Parathyroid adenoma (tissue), 2 donors: ENCODE data around the gene SEC23A.

Experiments used
- H2AFZ ChIP-seq: fragments of 300-600 bp; sonication (generic); one replicate; pipeline ENCODE4 v1.7.0; 2017; ENCODE audit warnings: antibody characterized with exemption, mild to moderate bottlenecking
- H3K27ac ChIP-seq: fragments of 300-600 bp; sonication (generic); one replicate; pipeline ENCODE4 v1.7.0; 2017
- H3K27me3 ChIP-seq: fragments of 300-600 bp; sonication (generic); one replicate; pipeline ENCODE4 v1.7.0; 2017; ENCODE audit warnings: low read length; ENCODE audit not compliant: control insufficient read depth, insufficient read depth
- H3K36me3 ChIP-seq: fragments of 300-600 bp; sonication (generic); one replicate; pipeline ENCODE4 v1.7.0; 2017; ENCODE audit warnings: low read length; ENCODE audit not compliant: control insufficient read depth, insufficient read depth
- H3K4me1 ChIP-seq: fragments of 300-600 bp; sonication (generic); one replicate; pipeline ENCODE4 v1.7.0; 2017; ENCODE audit warnings: control low read depth
- H3K4me2 ChIP-seq: fragments of 300-600 bp; sonication (generic); one replicate; pipeline ENCODE4 v1.7.0; 2017; ENCODE audit warnings: low read length
- H3K4me3 ChIP-seq: fragments of 300-600 bp; sonication (generic); one replicate; pipeline ENCODE4 v1.7.0; 2017; ENCODE audit warnings: low read depth, low read length
- H3K79me2 ChIP-seq: fragments of 300-600 bp; sonication (generic); one replicate; pipeline ENCODE4 v1.7.0; 2017; ENCODE audit warnings: control low read depth
- H3K9ac ChIP-seq: fragments of 300-600 bp; sonication (generic); one replicate; pipeline ENCODE4 v1.7.0; 2017; ENCODE audit warnings: mild to moderate bottlenecking
- H3K9me3 ChIP-seq: fragments of 300-600 bp; sonication (generic); one replicate; pipeline ENCODE4 v1.7.0; 2017; ENCODE audit warnings: low read length; ENCODE audit not compliant: control insufficient read depth
- TF ChIP-seq, protein P1 (sequence below): fragments of 300-600 bp; sonication (generic); IDR thresholded peaks from one replicate; pipeline ENCODE4 v1.7.0; 2017; ENCODE audit warnings: antibody characterized with exemption, mild to moderate bottlenecking
- donor health status: primary hyperparathyroidism.

Gene SEC23A

DNA sequence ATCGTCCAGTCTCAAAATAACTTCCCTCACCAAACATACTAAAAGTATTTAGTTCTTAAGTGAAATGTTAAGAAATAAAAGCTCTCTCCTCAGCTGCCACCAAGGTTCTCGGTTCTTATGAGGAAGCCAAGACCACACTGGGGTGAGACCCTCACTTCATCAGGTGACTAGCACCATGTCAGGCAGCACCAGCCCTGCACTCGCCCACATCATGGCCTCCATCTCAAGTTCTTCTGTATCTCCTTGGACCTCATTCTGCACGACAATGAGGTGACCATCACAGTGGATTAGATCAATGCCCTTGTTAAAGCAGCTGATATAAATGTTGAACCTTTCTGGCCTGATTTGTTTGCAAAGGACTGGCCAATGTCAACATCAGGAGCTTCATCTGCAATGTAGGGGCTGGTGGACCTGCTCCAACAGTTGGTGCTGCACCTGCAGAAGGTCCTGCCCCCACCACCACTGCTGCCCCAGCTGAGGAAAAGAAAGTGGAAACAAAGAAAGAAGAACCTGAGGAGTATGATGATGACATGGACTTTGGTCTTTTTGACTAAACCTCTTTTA lies 12.4 kb downstream of the SEC23A start:
- Histone ChIP-seq H3K27me3 (no peaks in the 10 kb centered on the region), H3K36me3 (no peaks in the 10 kb centered on the region), H3K4me2 (no peak overlapping the region), H2AFZ (no peak overlapping the region), H3K4me1 (peaks cover 2% of the 10 kb centered on the region), H3K4me3 (no peak overlapping the region), H3K79me2 (peaks cover 8% of the 10 kb centered on the region), H3K9me3 (no peaks in the 10 kb centered on the region), H3K27ac (no peak overlapping the region), H3K9ac (no peak overlapping the region)
- TF ChIP-seq, protein P1, sequence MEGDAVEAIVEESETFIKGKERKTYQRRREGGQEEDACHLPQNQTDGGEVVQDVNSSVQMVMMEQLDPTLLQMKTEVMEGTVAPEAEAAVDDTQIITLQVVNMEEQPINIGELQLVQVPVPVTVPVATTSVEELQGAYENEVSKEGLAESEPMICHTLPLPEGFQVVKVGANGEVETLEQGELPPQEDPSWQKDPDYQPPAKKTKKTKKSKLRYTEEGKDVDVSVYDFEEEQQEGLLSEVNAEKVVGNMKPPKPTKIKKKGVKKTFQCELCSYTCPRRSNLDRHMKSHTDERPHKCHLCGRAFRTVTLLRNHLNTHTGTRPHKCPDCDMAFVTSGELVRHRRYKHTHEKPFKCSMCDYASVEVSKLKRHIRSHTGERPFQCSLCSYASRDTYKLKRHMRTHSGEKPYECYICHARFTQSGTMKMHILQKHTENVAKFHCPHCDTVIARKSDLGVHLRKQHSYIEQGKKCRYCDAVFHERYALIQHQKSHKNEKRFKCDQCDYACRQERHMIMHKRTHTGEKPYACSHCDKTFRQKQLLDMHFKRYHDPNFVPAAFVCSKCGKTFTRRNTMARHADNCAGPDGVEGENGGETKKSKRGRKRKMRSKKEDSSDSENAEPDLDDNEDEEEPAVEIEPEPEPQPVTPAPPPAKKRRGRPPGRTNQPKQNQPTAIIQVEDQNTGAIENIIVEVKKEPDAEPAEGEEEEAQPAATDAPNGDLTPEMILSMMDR, result no peak

DNA sequence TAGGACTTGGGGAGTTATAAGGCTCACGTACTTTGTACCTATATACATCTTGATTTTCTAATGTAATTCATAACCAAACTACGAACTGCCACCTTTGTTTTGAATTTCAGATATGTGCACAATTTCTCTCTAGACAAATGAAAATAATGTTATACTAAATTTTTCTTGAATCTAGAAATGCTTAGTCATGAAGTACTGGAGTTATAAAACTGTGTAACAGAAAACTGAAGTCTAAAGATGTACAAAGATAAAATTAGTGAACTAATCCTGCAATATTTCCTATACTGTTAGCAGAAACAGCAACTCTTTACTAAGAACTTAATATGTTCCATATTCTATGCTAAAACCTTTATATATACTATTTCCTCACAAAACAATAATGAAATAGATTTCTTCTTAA lies 15.5 kb downstream of the SEC23A start:
- Histone ChIP-seq H3K36me3 (no peaks in the 10 kb centered on the region), H3K4me1 (peaks cover 2% of the 10 kb centered on the region), H3K27ac (no peak overlapping the region), H3K79me2 (peaks cover 5% of the 10 kb centered on the region), H2AFZ (no peak overlapping the region), H3K27me3 (no peaks in the 10 kb centered on the region), H3K9ac (no peak overlapping the region), H3K4me3 (no peak overlapping the region), H3K9me3 (no peaks in the 10 kb centered on the region), H3K4me2 (no peak overlapping the region)
- TF ChIP-seq, protein P1, result no peak

DNA sequence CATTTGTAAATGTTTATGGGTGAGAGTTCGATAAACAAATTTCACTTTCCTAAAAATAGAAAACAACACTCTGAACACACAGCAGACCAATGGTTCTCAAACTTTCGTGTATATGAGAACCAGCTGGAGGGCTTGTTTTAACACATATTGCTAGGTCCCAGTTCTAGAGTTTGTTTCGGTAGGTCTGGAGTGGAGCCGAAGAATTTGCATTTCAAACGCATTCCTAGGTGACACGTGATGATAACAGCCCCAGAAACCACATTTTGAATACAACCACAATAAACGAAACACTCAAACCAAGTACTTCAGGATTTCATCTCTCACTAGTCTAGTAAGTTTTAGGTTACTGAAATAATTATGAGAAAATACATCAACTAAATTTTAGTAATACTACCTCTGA lies 17.1 kb downstream of the SEC23A start:
- H3K4me1 ChIP-seq, result peaks cover 2% of the 10 kb centered on the region
- no peak overlapping the region for H3K4me3 ChIP-seq
- no peak overlapping the region for H2AFZ ChIP-seq
- no peak overlapping the region for H3K27ac ChIP-seq
- H3K36me3 ChIP-seq, result no peaks in the 10 kb centered on the region
- no peak overlapping the region for H3K9ac ChIP-seq
- H3K4me2 ChIP-seq, result no peak overlapping the region
- no peaks in the 10 kb centered on the region for H3K9me3 ChIP-seq
- no peaks in the 10 kb centered on the region for H3K27me3 ChIP-seq
- peaks cover 5% of the 10 kb centered on the region for H3K79me2 ChIP-seq
- TF ChIP-seq, protein P1, result no peak

DNA sequence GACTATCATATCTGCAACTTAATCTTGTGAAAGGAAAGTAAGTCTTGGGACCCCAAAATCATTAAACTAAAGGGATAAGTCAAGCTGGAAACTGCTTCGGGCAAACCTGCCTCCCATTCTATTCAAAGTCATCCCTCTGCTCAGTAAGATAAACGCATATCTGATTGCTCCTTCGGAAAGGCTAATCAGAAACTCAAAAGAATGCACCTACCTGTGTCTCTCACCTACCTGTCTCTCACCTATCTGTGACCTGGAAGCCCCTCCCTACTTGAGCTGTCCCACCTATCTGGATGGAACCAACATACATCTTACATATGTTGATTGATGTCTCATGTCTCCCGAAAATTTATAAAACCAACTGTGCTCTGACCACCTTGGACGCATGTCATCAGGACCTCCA lies 19.9 kb downstream of the SEC23A start:
- Histone ChIP-seq H2AFZ (no peak overlapping the region), H3K4me2 (no peak overlapping the region), H3K9ac (no peak overlapping the region), H3K4me3 (no peak overlapping the region), H3K4me1 (peaks cover 2% of the 10 kb centered on the region), H3K9me3 (no peaks in the 10 kb centered on the region), H3K27ac (no peak overlapping the region), H3K79me2 (no peaks in the 10 kb centered on the region), H3K27me3 (no peaks in the 10 kb centered on the region), H3K36me3 (no peaks in the 10 kb centered on the region)
- TF ChIP-seq, protein P1, result no peak

DNA sequence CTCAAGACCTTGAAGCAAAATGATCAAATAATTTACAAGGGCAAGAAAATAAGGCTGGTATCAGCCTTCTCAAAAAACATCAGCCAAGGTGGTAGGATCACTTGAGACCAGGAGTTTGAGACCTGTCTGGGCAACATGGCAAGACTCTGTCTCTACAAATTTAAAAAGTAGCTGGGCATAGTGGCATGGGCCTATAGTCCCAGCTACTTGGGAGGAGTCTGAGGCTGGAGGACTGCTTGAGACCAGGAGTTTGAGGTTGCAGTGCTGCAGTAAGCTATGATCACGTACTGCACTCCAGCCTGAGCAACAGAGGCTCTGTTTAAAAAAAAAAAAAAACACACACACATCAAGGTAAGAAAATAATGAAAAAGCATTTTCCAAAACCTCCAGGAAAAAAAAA lies 22.1 kb downstream of the SEC23A start:
- Histone ChIP-seq H2AFZ (no peak overlapping the region), H3K9ac (no peak overlapping the region), H3K27ac (no peak overlapping the region), H3K4me2 (no peak overlapping the region), H3K4me3 (no peak overlapping the region), H3K27me3 (no peaks in the 10 kb centered on the region), H3K36me3 (no peaks in the 10 kb centered on the region), H3K4me1 (no peaks in the 10 kb centered on the region), H3K79me2 (no peaks in the 10 kb centered on the region), H3K9me3 (no peaks in the 10 kb centered on the region)
- TF ChIP-seq, protein P1, result no peak
